Effector memory CD8-positive, alpha-beta T cell (primary cell): ENCODE measurements around the gene XYLT2.

Source experiments
- ATAC-seq: fragments of 150-1000 bp; cut with Tn5 transposase; replicated peaks from 2 replicates; pipeline ENCODE4 v1.10.0; 2021; ENCODE audit warnings: mild to moderate bottlenecking, moderate library complexity
- DNase-seq, 3 experiments: peaks; one replicate each; pipeline ENCODE4 v3.0.0; 2021
- H3K27ac Mint-ChIP-seq, 2 donors: one replicate each; pipeline ENCODE4 v1.8.0; 2022; ENCODE audit warnings: mild to moderate bottlenecking in 2 of 2, mixed read lengths in 2 of 2, moderate library complexity in 2 of 2
- H3K27me3 Mint-ChIP-seq, 2 donors: one replicate each; pipeline ENCODE4 v1.8.0; 2022; ENCODE audit warnings: mixed read lengths in 2 of 2
- H3K36me3 Mint-ChIP-seq: one replicate; pipeline ENCODE4 v1.8.0; 2022; ENCODE audit warnings: mild to moderate bottlenecking, moderate library complexity, mixed read lengths; ENCODE audit not compliant: insufficient read depth
- H3K4me1 Mint-ChIP-seq, 2 donors: one replicate each; pipeline ENCODE4 v1.8.0; 2022; ENCODE audit warnings: low read depth in 2 of 2, mixed read lengths in 2 of 2
- H3K4me3 Mint-ChIP-seq, 2 donors: one replicate each; pipeline ENCODE4 v1.8.0; 2022; ENCODE audit warnings: mild to moderate bottlenecking in 2 of 2, mixed read lengths in 2 of 2, moderate library complexity in 2 of 2
- H3K9me3 Mint-ChIP-seq, 2 donors: one replicate each; pipeline ENCODE4 v1.8.0; 2022; ENCODE audit warnings: mixed read lengths in 2 of 2

XYLT2 gene

DNA sequence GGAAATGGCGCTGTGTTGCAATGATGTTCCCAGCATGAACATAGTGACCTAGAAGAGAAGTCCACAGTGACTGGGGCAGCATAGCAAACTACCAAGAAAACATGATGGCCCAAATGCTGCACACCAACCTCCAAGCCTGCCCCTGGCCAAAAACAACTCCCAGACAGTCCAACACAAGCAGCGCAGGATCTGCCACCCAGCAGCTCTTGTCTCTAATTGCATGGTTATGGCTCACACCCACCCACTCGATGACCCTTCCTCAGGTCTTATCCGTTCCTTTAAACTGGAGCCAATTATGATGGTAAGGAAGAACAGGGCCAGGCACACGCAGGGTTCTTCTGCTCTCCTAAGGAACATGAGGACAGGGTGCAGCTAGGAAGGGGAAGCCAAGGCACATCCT lies 24.1 kb downstream of the XYLT2 start:
- ATAC-seq = no peak
- H3K27me3 Mint-ChIP-seq = no peaks in the 10 kb centered on the region
- no peaks in the 10 kb centered on the region for H3K9me3 Mint-ChIP-seq
- H3K4me1 Mint-ChIP-seq = peaks cover 22 to 24% of the 10 kb centered on the region in 2 donors
- DNase-seq = no peak
- peaks cover 37% of the 10 kb centered on the region for H3K36me3 Mint-ChIP-seq
- H3K4me3 Mint-ChIP-seq = no peak overlapping the region
- H3K27ac Mint-ChIP-seq = no peak overlapping the region

DNA sequence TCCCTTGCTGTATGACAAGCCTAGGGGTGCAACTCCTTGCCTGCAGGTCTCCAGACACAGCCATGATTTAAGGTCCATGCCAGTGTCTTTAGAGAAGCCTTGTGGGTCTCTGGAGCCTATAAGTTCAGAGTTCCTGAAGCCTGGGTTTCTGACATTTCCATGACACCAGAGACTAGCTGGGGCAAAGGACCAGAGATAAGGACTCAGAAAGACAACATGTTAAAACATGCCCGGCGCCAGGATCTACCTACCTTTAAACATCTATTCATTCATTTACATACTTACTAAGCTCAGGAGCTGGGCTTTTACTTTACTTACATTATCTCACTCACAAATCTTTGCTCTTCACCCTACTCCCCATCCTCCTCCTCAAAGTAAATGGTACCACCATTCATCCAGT lies 25.6 kb downstream of the XYLT2 start:
- ATAC-seq (no peak), DNase-seq (no peak)
- peak overlapping the region; percentile 38 to 98 for H3K27ac Mint-ChIP-seq
- no peaks in the 10 kb centered on the region for H3K9me3 Mint-ChIP-seq
- no peaks in the 10 kb centered on the region for H3K27me3 Mint-ChIP-seq
- peaks cover 22 to 24% of the 10 kb centered on the region in 2 donors for H3K4me1 Mint-ChIP-seq
- H3K36me3 Mint-ChIP-seq = peaks cover 37% of the 10 kb centered on the region
- peak overlapping the region; percentile 96 to 99 for H3K4me3 Mint-ChIP-seq

DNA sequence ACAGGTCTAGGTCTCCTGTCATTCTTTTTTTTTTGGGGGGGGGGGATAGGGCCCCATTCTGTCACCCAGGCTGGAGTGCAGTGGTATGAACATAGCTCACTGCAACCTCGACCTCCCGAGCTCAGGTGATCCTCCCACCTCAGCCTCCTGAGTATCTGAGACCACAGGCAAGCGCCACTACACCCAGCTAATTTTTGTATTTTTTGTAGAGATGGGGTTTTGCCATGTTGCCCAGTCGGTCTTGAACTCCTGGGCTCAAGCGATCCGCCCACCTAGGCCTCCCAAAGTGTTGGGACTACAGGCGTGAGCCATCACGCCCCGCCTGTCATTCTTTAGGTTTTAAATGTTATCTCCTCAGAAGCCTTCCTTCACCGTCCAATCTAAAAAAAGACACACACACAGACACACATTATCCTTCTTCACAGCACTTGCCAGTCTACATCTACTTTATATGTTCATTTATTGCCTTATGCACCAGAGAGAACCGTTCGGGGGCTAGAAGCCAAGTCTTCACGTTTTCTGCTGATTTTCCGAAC lies 26.4 kb downstream of the XYLT2 start:
- Mint-ChIP-seq H3K9me3 (no peaks in the 10 kb centered on the region), H3K4me1 (peaks cover 22 to 24% of the 10 kb centered on the region in 2 donors), H3K27ac (peak overlapping the region; percentile 98), H3K36me3 (peaks cover 37% of the 10 kb centered on the region), H3K27me3 (no peaks in the 10 kb centered on the region), H3K4me3 (peak overlapping the region; percentile 96 to 99)
- no peak for DNase-seq
- ATAC-seq = no peak

DNA sequence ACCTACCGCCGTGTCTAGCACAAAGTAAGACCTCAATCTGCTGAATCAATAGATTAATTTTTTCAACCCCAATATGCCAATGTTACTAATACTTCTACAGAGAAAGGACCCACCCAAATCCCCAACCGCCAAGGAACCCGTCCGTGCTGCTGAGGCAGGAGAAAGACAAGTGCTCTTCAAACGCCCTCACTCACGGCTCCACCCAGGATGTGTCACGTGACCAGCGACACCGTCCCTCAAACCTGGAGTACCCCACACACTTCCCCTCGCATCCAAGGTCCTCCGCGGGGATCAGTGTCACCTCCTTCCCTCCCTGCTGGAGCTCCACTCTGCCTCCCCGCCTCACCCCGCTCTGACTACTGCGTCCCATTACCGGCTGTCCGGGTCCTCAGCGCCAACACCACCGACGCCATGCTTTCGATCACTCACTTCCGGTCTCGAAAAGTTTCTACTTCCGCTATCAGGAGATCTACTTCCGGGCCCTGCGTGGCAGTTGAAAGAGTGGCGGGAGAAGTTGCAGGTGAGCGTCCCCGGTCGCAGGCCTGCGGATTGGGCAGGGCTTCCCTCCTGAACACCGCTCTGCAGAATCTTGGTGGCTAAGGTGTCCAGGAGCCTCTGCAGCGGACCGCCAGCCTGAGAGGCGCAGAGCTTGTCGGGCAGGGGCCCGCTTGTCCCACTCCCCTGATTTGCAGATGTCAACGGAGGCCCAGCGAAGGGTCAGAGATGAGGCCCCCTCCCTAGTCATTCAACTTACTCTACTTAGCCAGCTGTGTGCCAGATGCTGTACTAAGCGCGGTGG lies 27.0 kb downstream of the XYLT2 start, which contains the start of the genes EME1 and MRPL27:
Gene EME1, plus strand, starts transcription at position 472 of the 799 bp plus-strand sequence. CDS start 1,980 bp downstream, outside the sequence.
Gene MRPL27, minus strand, starts transcription at position 427 of the 799 bp plus-strand sequence. Its CDS starts 14 bp downstream, at position 413.
- ATAC-seq (peak; percentile 95), DNase-seq (peak; percentile 76 to 90 (median 82))
- H3K9me3 Mint-ChIP-seq = no peaks in the 10 kb centered on the region
- peak within 1 kb of the TSS; percentile 96 to 99 for H3K4me3 Mint-ChIP-seq
- H3K27ac Mint-ChIP-seq = peak within 1 kb of the TSS; percentile 98
- H3K36me3 Mint-ChIP-seq = peaks cover 33% of the 10 kb centered on the region
- peaks cover 22% of the 10 kb centered on the region in 2 donors for H3K4me1 Mint-ChIP-seq
- H3K27me3 Mint-ChIP-seq = no peaks in the 10 kb centered on the region

DNA sequence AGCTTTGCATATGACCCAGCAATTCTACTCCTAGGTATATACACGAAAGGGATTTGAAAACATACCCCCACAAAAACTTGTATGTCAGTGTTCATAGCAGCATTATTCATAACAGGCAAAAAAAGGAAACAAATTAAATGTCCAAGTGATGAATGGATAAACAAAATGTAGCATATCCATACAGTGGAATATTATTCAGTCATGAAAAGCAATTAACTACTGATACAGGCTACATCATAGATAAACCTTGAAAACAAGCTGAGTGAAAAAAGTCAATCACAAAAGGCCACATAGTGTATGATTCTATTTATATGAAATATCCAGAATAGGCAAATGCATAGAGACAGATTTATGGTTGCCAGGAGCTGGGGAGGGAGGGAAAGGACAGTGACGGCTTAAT lies 27.8 kb downstream of the XYLT2 start:
- ATAC-seq (no peak), DNase-seq (no peak)
- Mint-ChIP-seq H3K4me3 (peak overlapping the region; percentile 96 to 99), H3K27me3 (no peaks in the 10 kb centered on the region), H3K27ac (peak overlapping the region; percentile 98), H3K9me3 (no peaks in the 10 kb centered on the region), H3K36me3 (peaks cover 26% of the 10 kb centered on the region), H3K4me1 (peaks cover 22% of the 10 kb centered on the region in 2 donors)

DNA sequence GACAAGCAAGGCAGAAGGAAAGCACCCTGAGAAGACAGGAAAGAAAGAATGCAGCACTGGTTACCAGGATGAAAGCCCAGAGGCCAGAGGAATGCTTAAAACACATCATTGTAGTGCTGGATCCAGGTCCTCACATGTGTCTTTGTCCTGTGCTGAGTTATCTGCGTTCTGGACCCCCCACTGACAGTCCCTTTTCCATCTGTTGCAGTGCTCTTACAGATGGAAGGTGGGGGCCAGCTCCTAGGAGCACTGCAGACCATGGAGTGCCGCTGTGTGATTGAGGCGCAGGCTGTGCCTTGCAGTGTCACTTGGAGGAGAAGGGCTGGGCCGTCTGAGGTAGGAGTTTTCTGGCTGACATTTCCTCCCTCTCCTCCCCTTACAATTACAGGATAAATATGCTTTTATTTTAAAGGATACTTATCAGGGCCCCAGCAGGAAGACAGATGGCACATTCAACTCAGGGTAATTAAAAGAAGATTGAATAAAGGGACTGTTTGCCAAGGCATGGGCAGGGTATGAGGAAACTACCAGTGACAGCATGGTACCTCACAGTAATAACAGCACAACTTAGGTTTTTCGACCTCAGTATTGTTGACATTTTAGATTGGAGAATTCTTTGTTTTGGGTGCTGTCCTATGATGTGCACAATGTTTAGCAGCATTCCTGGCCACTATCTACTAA lies 30.1 kb downstream of the XYLT2 start:
- Mint-ChIP-seq H3K4me1 (peaks cover 22% of the 10 kb centered on the region in 2 donors), H3K27ac (no peak overlapping the region), H3K9me3 (no peaks in the 10 kb centered on the region), H3K36me3 (peaks cover 23% of the 10 kb centered on the region), H3K4me3 (no peak overlapping the region), H3K27me3 (no peaks in the 10 kb centered on the region)
- no peak for ATAC-seq
- no peak for DNase-seq

DNA sequence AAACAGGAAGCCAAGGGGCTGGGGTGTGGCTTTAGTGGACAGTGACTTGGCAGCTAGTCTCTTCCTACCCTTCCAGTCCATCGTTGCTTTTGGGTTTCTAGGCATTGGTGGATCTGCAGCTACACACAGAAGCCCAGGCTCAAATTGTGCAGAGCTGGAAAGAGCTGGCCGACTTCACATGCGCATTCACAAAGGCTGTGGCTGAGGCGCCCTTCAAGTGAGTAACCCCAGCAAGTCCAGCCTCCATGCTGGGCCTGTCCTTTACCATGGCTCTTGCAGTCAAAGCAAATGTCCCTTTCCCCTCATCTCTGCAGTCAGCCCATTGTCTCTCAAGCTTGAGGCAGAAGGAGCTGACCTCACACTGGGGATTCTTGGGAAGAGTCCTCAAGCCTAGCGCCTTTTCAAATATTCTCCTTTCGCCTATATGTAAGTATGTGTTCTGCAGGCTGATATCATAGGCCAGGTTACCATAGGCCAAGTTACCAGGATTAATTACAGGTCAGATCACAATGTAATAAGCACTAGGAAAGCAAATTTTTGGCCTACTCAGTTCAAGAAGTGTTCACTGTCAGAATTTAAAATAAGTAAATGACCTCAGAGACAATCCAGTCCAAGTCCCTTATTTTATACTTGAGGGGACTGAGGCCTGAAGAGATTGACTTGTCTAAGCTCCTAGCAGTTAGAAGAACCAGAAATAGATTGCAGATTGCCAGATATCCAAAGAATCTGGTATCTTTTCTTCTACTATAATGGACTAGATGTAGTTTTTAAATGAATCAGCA lies 33.6 kb downstream of the XYLT2 start:
- no peak for ATAC-seq
- no peak for DNase-seq
- Mint-ChIP-seq H3K27ac (no peak overlapping the region), H3K9me3 (no peaks in the 10 kb centered on the region), H3K4me3 (no peak overlapping the region), H3K4me1 (peaks cover 0 to 8% of the 10 kb centered on the region in 2 donors), H3K36me3 (peaks cover 38% of the 10 kb centered on the region), H3K27me3 (no peaks in the 10 kb centered on the region)

DNA sequence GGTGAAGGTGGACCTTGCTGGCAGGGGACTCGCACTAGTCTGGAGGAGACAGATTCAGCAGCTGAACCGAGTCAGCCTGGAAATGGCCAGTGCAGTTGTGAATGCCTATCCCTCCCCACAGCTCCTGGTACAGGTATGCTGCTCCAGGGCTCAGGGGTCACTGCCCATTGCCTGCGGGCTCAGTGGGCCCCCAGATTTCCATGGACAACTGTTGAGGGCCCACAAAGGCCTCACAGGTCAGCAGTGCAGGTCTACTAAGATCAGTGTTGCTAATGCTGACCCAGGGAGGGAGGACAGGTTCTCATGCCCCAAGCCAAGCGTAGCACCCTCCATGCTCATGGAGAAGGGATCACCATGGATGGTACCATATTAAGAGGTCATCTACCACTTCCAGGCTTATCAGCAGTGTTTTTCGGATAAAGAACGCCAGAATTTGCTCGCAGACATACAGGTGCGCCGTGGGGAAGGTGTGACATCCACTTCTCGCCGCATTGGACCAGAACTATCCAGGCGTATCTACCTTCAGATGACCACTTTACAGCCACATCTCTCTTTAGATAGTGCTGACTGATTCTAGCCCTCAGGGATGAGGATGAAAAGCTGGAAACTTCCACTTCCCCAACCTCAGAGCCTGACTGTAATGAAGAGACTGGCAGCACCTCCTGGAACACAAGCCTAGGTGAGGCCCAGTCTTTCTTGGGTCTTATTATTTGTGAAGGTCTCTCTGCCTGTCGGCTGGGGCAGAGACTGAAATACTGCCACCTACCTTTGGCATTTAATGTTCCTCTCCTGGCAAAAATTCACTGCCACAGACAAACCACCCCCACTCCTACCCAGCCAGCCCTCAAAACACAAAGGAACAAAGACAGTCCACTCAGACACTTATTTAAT lies 34.7 kb downstream of the XYLT2 start:
- Mint-ChIP-seq H3K4me1 (peaks cover 0 to 8% of the 10 kb centered on the region in 2 donors), H3K27ac (no peak overlapping the region), H3K36me3 (peaks cover 47% of the 10 kb centered on the region), H3K4me3 (no peak overlapping the region), H3K27me3 (no peaks in the 10 kb centered on the region), H3K9me3 (no peaks in the 10 kb centered on the region)
- DNase-seq (no peak), ATAC-seq (no peak)

DNA sequence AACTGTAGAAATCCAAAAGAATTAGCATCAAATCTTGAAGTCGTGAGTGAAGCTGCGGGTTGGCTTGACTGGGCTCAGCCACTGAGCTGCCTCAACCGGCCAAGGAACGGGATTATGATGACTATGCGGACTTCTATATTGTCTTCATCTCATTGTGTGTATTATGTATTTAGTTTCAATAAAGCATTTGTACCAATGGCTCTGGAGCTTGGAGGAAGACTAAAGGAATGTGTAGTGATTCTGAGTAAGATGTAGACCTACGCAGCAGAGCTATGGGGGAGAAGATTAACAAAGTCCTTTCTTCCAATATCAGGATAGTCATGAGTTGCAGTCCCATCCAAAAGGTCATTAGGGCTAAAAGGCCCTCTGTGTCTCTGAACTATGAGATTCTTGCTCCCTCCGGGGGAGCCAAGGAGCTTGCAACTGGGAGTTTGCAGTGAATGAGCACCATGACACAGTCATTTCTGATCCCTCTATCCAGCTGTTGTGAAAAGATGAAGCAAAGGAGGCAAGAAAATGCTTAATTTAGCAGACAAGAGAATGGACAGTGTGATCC lies 35.4 kb downstream of the XYLT2 start:
- Mint-ChIP-seq H3K27me3 (no peaks in the 10 kb centered on the region), H3K36me3 (peaks cover 54% of the 10 kb centered on the region), H3K27ac (no peak overlapping the region), H3K4me1 (peaks cover 0 to 8% of the 10 kb centered on the region in 2 donors), H3K4me3 (no peak overlapping the region), H3K9me3 (no peaks in the 10 kb centered on the region)
- no peak for ATAC-seq
- DNase-seq = no peak

DNA sequence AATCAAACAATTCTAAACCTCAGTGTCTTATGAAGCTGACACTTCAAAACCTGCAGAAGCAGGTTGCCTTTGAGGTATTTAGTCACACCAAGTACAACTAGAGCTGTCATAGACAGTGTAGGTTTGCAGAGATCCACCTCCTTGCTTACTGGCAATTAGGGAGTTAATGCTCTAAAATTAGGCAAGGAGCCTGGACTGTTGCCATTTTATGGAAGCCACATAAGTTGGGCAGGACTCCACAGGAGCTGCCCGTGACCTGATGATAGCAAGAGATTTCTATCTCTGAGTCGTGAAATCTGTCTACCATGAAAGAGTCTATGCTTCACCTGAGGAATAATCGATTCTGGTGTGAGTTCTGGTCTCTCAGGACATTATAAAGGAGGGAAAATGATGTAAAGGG lies 36.0 kb downstream of the XYLT2 start:
- Mint-ChIP-seq H3K9me3 (no peaks in the 10 kb centered on the region), H3K36me3 (peaks cover 60% of the 10 kb centered on the region), H3K4me1 (peaks cover 0 to 8% of the 10 kb centered on the region in 2 donors), H3K4me3 (no peak overlapping the region), H3K27me3 (no peaks in the 10 kb centered on the region), H3K27ac (no peak overlapping the region)
- ATAC-seq = no peak
- no peak for DNase-seq

DNA sequence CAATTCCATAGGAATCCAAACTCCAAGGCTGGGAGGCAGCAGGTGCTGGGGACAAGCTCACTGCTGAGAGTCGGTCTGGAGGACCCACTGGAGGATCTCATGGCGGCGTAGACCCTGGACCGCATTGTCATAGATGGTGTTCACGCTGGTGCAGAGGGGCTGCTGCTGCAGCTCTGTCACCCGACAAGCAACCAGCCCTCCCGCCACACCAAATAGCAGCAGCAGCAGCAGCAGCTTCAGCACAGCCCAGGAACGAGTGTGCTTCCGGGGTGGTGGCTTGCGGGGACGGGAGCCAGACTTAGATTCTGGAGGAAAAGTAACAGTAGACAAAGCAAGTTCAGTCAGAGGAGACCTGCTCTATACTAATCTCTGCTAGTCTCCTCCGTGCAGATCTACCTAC lies 37.0 kb downstream of the XYLT2 start:
- ATAC-seq (no peak), DNase-seq (no peak)
- H3K27me3 Mint-ChIP-seq = no peaks in the 10 kb centered on the region
- peaks cover 68% of the 10 kb centered on the region for H3K36me3 Mint-ChIP-seq
- no peak overlapping the region for H3K4me3 Mint-ChIP-seq
- H3K9me3 Mint-ChIP-seq = no peaks in the 10 kb centered on the region
- H3K27ac Mint-ChIP-seq = no peak overlapping the region
- peaks cover 5 to 9% of the 10 kb centered on the region in 2 donors for H3K4me1 Mint-ChIP-seq

DNA sequence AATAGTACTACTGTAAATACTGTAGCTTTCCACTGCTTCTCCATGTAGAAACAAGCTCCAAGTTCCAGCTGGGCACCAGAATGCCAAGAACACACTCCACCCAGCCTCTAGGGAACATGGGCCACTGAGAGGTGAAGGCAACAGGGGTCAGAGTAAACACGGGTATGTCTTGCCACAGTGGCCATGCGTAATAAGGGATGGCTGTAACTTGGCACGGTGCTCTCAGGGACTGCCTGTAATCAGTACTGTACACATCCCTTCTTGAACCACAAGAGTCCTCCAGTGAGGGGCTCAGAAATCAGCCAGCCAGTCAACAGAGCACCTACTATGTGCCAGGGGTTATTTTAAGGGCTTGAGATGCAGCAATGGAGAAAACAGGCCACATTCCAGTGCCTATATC lies 40.6 kb downstream of the XYLT2 start:
- no peak for ATAC-seq
- H3K36me3 Mint-ChIP-seq = peaks cover 95% of the 10 kb centered on the region
- no peaks in the 10 kb centered on the region for H3K27me3 Mint-ChIP-seq
- H3K4me1 Mint-ChIP-seq = peaks cover 7 to 10% of the 10 kb centered on the region in 2 donors
- DNase-seq = no peak
- H3K4me3 Mint-ChIP-seq = no peak overlapping the region
- H3K9me3 Mint-ChIP-seq = no peaks in the 10 kb centered on the region
- no peak overlapping the region for H3K27ac Mint-ChIP-seq
